ENCODE results near the gene VEZT. TPM values are rescaled to one million over a fixed set of nuclear protein-coding genes. Genes with fewer than 3 reads are reported as not detected.

VEZT gene
- total and polyA plus RNA-seq, 10 of the 15 experiments (the other 5 are each of a cell fraction or from before 2014, with no cell fraction given), result 32.8 to 134 (median 66.2) TPM

- ChIA-PET SMC1A (ENCODE audit: uncharacterized antibody, unreplicated experiment) (interaction anchor here (1.6 kb wide), 1 partner anchor 14 kb away, joined by 5 read pairs; no protein-coding TSS in a partner anchor), CTCF (interaction anchor here (0.6 to 1.0 kb wide), 4 partner anchors 18 to 245 kb away, joined by 3 to 4 read pairs (median 4); no protein-coding TSS in a partner anchor), RAD21 (ENCODE audit: unreplicated experiment) (interaction anchor here (1.0 kb wide), 1 partner anchor 195 kb away, joined by 3 read pairs; no protein-coding TSS in a partner anchor), POLR2A (no interaction called here)
- BruUV-seq (replicated peaks), result no TSS peak
- Histone ChIP-seq H3K9me3 (replicated peaks; ENCODE audit: control insufficient read depth, insufficient read depth, low read length) (no peaks in the 10 kb centered on the region), H3K27me3 (replicated peaks in 1 of 2; ENCODE audit: control insufficient read depth in 2 of 2, insufficient read depth in 2 of 2, low read length in 1 of 2) (no peaks in the 10 kb centered on the region; a peak in 1 of 4 replicates), H4K20me1 (ENCODE audit: control insufficient read depth, insufficient read depth) (no peaks in the 10 kb centered on the region), H3K36me3 (ENCODE audit: control insufficient read depth in 2 of 2, insufficient read depth in 2 of 2, low read length in 1 of 2) (no peaks in the 10 kb centered on the region), H3K4me2 (ENCODE audit: control insufficient read depth, insufficient read depth) (no peak overlapping the region), H2AFZ (ENCODE audit: control insufficient read depth, low read depth, low read length) (no peak overlapping the region), H3K79me2 (ENCODE audit: control insufficient read depth, insufficient read depth, low read length) (no peaks in the 10 kb centered on the region), H3K9ac (ENCODE audit: control insufficient read depth, insufficient read depth, low read length) (no peak overlapping the region), H3K4me3 (no peak overlapping the region), H3K4me1 (ENCODE audit: control insufficient read depth, insufficient read depth, low read length) (no peaks in the 10 kb centered on the region), H3K27ac (ENCODE audit: control insufficient read depth, insufficient read depth) (no peak overlapping the region)
- DNase-seq (ENCODE audit: low read depth, low spot score) (no peak), ATAC-seq (no peak), FAIRE-seq (no peak)
- 12% methylated on average over 6 of the region's 6 CpGs for WGBS (ENCODE audit: insufficient coverage, insufficient replicate concordance, low lambda C conversion rate, missing lambda C conversion rate)
- no peak for TF ChIP-seq ZBED1 (IDR thresholded peaks at IDR 0.05; ENCODE audit: borderline replicate concordance)
- no peak for TF ChIP-seq NFXL1 (IDR thresholded peaks at IDR 0.05; ENCODE audit: borderline replicate concordance)
- TF ChIP-seq POU2F2 (IDR thresholded peaks at IDR 0.05; ENCODE audit: borderline replicate concordance, low read depth, low read length), result no peak
- TF ChIP-seq IKZF2 (IDR thresholded peaks at IDR 0.05), result no peak
- intact Hi-C loops (cut with micrococcal nuclease; ENCODE audit: unreplicated experiment) (loop anchor here (10.0 kb wide), 1 partner anchor 191 kb away; no protein-coding TSS in a partner anchor), in situ Hi-C loops (cut with MboI) (no loop called here)
Observed at GRCh38 chr12:95343461-95344230, 126.0 kb downstream of the VEZT start.

- Histone ChIP-seq H3K9ac (ENCODE audit: control insufficient read depth, insufficient read depth, low read length) (no peak overlapping the region), H3K9me3 (replicated peaks; ENCODE audit: control insufficient read depth, insufficient read depth, low read length) (no peaks in the 10 kb centered on the region), H3K4me3 (no peak overlapping the region), H3K36me3 (ENCODE audit: control insufficient read depth in 2 of 2, insufficient read depth in 2 of 2, low read length in 1 of 2) (no peaks in the 10 kb centered on the region), H4K20me1 (ENCODE audit: control insufficient read depth, insufficient read depth) (no peaks in the 10 kb centered on the region), H3K4me1 (ENCODE audit: control insufficient read depth, insufficient read depth, low read length) (no peaks in the 10 kb centered on the region), H3K4me2 (ENCODE audit: control insufficient read depth, insufficient read depth) (no peak overlapping the region), H3K79me2 (ENCODE audit: control insufficient read depth, insufficient read depth, low read length) (no peaks in the 10 kb centered on the region), H3K27me3 (replicated peaks in 1 of 2; ENCODE audit: control insufficient read depth in 2 of 2, insufficient read depth in 2 of 2, low read length in 1 of 2) (peaks cover 0 to 4% of the 10 kb centered on the region in 2 experiments; a peak in 2 of 4 replicates), H3K27ac (ENCODE audit: control insufficient read depth, insufficient read depth) (no peak overlapping the region), H2AFZ (ENCODE audit: control insufficient read depth, low read depth, low read length) (no peak overlapping the region)
- DNase-seq (ENCODE audit: low read depth, low spot score) (no peak), FAIRE-seq (no peak), ATAC-seq (no peak)
- CTCF ChIA-PET, result no interaction called here
- BruUV-seq (replicated peaks), result no TSS peak
- RAD21 ChIA-PET (ENCODE audit: unreplicated experiment), result no interaction called here
- WGBS (ENCODE audit: insufficient coverage, insufficient replicate concordance, low lambda C conversion rate, missing lambda C conversion rate), result 0% methylated on average over 7 of the region's 7 CpGs
- SMC1A ChIA-PET (ENCODE audit: uncharacterized antibody, unreplicated experiment), result no interaction called here
- intact Hi-C loops (cut with micrococcal nuclease; ENCODE audit: unreplicated experiment), result loop anchor here (10.0 kb wide), 1 partner anchor 186 kb away; no protein-coding TSS in a partner anchor
- in situ Hi-C loops (cut with MboI), result no loop called here
- POLR2A ChIA-PET, result no interaction called here
- TF ChIP-seq BMI1 (IDR thresholded peaks at IDR 0.05; ENCODE audit: borderline replicate concordance), result no peak
- no peak for TF ChIP-seq DPF2 (IDR thresholded peaks at IDR 0.05)
- TF ChIP-seq PAX8 (IDR thresholded peaks at IDR 0.05), result no peak
- TF ChIP-seq FOS (IDR thresholded peaks at IDR 0.05; ENCODE audit: borderline replicate concordance, extremely low read depth, insufficient read length), result no peak
- no peak for TF ChIP-seq HCFC1 (IDR thresholded peaks at IDR 0.05; ENCODE audit: low read length)
- TF ChIP-seq REST (IDR thresholded peaks at IDR 0.05; ENCODE audit: low read depth, low read length), result no peak
- no peak for TF ChIP-seq CTCF (IDR thresholded peaks at IDR 0.05 in 2 of 3, conservative IDR thresholded peaks at IDR 0.05 in 1 of 3; ENCODE audit: control insufficient read depth in 2 of 3, extremely low read depth in 1 of 3, insufficient read depth in 1 of 3, low read depth in 3 of 3, low read length in 3 of 3)
- TF ChIP-seq LARP7 (IDR thresholded peaks at IDR 0.05), result no peak
Observed at GRCh38 chr12:95349291-95349690, 131.7 kb downstream of the VEZT start.
